Dedifferentiated amniotic fluid mesenchymal stem cell (primary cell): ENCODE data around the gene GDPD2.

ENCODE experiments used
- DNase-seq: peaks from one replicate; pipeline ENCODE4 v3.0.0-alpha.2; 2016; ENCODE audit errors: extremely low spot score

GDPD2 gene

DNA sequence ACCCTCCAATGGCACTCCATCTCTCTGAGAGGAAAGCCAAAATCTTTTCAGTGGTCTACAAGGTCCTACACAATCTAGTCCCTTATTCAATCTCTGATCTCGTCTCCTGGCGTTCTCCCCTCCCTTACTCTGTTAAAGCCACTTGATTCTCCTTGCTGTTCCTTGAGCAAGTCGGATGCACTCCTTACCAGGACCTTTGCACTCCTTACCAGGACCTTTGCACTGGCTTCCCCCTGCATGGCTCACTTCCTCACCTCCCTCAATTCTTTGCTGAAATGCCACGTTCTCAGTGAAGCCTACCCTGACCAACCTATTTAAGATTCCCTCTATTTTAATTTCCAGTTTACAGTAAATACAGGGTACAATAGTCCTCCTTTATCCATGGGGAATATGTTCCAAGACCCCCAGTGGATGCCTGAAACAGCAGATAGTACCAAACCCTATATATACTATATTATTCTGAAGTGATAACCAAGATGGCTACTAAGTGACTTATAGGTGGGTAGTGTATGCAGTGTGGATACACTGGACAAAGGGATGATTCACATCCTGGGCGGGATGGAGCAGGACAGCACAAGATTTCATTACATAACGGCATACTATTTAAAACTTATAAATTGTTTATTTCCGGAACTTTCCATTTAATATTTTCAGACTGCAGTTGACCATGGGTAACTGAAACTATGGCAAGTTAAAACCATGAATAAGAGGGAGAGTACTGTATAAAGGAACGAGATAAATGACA is 15.0 kb downstream of the GDPD2 start:
- DNase-seq: no peak

DNA sequence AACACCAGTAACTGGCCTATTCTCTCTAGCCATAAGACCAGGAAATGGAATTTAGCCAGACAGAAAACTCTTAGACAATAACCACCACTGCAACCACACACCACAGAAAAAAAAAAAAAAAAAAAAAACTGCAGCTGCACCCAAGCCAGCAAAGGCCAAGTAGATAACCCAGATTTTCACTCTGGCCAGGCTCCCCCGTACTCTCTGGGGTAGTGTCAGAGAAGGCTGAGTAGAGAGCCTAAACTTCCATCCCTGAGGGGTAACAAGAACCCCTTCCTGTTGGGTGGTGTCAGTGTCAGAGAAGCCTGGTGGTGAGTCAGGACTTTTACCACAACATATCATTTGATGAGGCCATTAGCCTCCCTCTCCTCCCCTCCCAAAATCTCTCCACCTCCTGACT is 15.9 kb downstream of the GDPD2 start:
- DNase-seq: no peak

DNA sequence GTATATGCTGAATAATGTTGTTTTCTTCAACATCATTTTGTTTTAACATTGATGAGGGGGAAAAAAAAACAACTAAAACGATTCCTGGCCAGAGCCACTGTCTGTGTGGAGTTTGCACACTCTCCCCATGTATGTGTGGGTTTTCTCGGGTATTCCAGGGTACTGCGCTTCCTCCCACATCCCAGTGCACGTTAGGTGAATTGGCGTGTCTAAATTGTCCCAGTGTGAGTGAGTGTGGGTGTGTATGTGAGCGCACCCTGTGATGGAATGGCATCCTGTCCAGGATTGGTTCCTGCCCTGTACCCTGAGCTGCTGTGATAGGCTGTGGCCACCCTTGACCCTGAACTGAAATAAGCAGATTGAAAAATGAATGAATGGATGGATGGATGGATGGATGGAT is 19.1 kb downstream of the GDPD2 start:
- DNase-seq: no peak

DNA sequence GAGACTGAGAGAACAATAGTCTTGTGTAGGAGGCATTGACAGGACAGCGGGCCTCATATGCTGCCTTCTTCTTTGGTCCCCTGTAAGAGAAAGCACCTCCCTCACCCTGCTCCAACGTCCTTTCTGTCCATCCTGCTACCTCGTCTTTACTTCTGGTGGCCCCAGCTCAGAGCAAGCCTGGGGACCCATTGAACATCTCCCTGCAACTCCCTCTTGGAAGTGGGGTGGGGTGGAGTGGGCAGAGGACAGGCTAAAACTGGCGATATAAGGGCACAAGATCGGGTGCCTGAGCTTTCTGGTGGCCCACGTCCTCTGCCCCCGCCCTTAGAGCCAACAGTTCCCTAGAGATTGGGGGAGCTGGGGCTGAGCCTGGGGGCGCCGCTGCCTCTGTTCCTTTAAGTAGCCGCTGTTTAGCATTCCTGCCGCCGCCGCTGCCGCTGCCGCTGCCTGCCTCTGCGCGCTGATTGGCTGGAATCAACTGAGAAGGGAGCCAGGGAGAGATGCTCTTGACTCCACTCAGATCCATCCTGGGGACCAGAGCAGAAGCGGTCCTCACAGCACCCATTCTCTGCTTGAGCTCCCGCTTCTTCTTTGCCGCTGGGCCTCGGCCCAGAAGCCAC is 21.3 kb downstream of the GDPD2 start, which contains the start of gene DLG3:
Gene DLG3, plus strand, starts transcription at position 510 of the 620 bp plus-strand sequence. CDS start 367 bp downstream, outside the sequence.
- DNase-seq: no peak

DNA sequence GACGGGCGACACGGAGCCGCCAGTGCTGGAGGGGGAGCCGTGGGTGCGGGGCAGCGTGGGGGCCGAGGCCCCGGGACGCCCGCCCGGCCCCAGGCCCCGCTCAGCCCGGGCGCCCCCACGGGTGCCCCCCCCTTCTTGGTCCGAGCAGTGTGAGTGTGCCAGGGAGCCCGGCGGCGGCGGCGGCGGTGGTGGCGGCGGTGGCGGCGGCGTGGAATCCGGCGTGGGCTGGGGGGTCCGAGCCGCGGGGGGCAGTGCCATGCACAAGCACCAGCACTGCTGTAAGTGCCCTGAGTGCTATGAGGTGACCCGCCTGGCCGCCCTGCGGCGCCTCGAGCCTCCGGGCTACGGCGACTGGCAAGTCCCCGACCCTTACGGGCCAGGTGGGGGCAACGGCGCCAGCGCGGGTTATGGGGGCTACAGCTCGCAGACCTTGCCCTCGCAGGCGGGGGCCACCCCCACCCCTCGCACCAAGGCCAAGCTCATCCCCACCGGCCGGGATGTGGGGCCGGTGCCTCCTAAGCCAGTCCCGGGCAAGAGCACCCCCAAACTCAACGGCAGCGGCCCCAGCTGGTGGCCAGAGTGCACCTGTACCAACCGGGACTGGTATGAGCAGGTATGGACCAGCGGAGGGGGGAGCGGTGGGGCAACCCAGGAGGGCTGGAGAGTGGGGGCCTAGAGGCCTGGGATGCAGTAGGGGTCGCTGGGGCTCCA is 22.0 kb downstream of the GDPD2 start:
- no peak for DNase-seq

DNA sequence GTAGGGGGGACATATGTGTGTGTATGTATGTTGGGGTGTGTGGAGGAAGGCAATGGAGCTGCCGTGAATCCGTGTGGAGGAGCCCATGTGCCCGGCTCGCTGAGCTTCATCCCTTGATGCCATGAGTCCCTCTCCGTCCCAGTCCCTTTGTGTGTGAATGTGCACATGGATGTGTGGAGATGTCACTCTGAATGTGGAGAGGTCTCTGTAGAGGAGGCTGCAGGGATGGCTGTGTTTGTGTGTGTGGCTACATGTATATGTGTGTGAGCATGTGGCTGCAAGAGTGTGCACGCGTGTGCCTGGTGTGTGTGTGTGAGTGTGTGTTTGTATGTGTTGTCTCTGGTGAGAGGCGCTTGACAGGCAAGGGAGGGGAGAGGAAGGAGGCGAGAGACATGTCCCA is 22.8 kb downstream of the GDPD2 start:
- DNase-seq: no peak

DNA sequence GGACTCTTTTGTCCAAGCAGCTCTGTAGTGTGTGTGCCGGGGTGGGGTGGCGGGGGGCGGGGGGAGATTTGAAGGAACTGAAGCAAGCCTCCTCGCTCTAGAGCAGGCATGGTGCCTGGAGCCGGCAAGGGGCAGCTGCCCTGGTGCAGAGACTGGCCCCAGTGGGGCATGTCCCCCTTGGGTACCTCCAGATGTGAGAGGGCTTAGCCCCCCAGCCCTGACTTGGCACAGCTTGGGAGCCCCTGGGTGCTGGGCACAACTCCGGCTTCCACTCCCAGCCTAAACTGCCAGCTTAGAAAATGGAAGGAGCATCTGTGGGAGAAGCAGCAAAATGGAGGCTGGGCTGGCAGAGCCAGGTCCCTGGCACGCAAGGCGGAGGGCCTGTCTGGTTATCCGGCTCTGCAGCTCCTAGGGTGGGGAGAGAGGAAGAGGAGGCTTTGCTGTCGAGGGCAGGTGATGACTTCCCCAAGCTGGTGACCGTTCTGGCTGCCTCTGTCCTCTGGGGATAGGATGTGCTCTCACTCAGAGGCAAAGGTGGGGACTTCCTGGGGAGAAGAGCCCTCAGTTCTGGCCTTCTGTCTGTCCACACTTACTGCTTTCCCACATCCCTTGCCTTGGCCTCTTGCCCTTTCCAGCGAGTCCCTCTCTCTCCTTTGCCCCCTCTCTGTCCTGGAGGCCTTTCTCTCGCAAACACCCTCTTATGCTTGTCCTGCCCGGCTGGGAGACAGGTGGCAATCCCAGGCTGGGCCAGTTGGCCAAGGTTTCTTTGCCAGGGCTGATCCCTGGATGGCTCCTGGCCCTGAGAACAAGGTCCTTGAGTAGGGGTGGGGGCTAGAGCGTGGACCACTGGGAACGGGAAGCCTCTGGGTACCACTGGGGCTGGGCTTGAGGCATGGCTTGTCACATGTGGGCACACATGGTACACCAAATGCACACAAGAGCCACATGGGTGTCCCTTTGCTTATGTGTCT is 23.6 kb downstream of the GDPD2 start:
- DNase-seq: no peak

DNA sequence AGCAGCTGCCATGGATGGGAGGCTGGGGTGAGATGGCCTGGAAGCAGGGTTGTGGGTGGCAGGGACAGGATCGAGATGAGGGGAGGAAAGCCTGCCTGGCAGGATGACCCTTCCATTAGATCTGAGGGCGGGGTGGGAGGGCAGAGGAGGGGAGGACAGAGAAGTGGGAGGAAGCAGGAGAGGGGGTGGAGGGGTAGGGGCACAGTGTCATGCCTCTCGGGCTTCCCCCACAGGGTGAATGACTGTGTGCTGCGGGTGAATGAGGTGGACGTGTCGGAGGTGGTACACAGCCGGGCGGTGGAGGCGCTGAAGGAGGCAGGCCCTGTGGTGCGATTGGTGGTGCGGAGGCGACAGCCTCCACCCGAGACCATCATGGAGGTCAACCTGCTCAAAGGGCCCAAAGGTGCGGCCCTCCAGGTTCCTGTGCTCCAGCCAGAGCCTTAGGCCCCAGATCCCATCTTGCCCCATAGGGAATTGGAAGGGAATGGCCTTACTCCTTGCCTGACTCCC is 26.4 kb downstream of the GDPD2 start:
- DNase-seq: no peak

DNA sequence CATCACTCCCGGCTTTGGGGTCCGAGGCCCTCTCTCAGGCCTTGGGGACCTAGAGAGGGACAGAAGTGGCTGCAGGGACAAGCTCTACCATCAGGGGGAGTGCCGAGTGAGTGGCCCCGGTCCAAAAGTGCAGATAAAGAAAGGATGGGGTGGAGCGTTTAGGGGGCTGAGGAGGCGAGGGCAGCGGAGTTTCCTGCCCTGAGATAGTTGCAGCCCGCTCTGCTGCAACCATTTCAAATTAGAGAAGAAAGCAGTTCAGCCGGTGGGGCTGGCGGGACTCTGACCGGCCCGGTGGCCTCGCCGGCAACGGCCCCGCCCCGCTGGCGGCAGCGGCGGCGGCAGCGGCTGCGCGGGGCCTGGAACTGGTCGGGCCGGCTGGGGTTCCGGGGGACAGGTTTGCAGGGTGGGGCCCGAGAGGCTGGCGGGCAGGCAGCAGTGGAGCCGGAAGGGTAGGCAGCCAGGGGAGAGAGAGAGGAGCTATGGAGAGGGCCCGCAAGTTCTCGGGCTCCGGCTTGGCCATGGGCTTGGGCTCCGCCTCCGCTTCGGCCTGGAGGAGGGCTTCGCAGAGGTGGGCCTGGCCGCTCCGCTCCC is 29.1 kb downstream of the GDPD2 start:
- DNase-seq: no peak

DNA sequence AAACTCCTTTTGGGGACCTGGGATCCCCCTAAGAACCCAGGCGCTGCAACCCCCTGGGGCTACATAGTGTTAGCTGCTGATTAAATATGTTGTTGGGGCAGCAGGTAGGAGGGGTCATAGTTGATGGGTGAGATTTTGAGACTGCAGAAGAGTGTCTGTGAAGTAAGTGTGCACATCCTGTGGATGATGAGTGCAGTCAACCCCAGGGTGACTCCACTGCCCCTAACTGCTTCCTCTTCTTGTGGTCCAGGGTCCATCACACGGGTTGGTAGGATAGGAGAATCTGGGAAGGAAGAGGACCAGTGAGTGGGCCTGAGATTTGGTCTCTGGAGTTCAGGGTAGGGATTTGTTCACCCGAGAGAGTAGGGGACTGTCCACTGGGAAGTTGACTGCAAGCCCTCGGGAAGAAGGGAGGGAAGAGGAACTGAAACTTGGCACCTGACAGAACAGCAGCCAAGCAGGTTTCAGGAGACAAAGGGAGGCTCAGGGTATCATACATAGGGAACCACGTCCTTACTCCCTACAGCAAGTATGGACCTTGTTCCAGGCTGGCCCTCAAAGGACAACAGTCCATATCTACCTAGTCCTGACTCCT is 30.0 kb downstream of the GDPD2 start:
- DNase-seq: no peak

DNA sequence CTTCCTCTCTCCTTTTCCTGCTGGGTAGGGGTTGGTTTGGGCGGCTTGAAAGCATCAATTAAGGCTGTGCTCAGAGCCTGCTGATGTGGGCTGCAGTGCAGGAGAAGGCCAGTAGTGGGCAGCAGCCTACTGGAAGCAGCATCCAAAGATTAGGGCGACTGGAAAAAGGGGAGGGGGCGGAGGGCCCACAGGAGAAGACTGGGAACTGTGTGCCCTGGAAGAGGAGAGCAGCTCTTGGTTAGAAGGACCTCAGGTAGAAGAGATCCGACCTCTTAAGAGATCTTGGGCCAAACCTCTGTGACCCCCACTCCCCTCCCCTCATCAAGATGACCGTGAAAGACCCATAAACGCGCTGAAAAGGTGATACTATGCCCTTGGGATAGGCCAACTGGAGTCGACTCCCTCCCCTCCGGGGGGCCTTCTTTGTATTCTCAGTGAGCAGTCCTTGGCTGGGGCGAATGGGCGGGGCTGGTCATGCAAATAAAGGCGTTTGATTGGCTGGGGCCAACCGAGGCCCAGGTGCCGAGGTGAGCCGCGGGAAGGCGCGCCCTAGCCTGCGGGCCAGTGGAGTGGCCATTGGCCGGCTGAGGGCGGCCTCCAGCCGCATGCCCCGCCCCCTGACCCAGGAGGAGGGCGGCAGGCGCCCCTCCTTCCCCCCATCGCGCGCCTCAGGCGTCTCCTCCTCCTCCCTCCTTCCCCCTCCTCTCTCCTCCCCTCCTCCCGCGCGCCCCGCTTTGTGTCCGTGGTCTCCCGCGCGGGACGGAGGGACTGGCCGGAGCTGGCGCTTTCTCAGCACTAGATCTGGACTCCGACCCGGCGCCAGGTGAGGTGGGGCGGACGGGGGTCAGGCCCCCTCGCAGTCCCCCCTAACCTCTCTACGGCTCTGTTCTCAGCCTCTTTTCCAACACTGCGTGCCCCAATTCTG is 31.6 kb downstream of the GDPD2 start:
- DNase-seq: no peak

DNA sequence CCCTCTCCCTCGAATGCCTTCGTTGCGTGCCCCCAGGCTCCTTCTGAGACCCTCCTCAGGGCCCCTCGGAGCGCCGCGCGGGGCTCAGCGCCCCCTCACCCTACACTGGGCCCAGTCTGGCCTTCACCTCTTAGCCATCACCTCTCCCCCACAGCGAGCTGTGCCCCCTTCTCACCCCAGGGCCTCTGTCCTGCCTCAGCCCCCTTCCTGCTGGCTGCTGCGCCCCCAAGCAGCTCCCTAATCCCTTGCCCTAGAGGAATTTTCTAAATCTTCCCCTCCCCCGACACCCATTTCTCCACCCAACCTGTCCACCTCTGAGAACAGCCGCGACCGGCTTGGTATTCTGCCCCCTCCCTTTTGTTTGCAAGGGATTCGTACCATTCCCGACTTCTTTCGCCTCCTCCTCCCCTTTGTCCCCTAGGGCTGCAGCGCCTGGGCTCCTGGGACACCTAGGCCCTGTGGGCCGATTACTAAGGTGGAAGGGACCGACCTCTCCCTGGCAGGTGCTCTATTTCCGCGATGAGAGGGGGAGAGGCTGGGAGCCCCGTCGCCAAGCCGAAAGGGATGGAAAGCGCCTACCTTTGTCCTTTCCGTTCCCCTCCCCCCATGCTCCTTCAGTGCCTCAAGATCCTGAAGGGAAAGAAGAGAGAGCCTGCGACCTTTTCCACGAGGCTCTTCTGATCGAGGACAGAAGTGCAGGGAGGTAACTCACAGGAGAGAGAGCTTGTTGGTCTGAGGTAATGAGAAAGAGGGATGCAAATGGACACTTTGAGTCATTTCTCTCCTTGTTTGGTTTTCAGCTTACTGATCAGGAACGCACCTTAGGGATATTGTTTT is 32.5 kb downstream of the GDPD2 start:
- no peak for DNase-seq

DNA sequence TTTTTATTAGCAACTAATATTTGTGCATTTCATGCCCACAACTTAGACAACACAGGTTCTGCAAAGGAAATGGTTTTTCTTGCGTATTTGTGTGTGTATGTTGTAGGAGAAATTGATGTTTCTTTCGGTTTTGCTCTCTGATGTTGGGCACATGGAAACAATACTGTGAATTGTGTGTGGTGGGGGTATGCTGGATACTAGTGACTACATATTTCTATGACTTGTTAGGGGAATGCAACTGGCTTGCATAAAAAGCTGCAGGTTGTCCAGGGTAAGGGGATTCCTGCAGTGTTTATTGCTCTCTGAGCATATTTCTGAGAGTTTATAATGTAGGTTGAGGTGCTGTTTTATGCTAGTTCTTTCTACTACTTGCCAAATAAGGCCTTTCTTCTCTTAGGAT is 33.1 kb downstream of the GDPD2 start:
- no peak for DNase-seq

DNA sequence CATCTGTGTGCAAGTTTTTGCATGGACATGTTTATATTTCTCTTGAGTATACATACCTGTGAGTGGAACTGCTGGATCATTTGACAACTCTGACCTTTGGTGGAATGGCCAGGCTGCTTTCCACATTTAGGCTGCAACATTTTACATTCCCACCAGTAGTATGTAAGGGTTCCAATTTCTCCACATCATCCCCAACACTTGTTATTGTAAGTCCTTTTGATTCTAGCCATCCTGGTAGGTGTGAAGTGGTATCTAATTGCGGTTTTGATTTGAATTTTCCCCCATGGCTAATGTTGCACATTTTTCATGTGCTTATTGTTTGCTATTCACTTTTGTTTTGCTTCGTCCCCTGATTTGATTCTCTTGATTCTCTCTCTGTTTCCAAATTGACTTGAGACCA is 37.9 kb downstream of the GDPD2 start:
- no peak for DNase-seq

DNA sequence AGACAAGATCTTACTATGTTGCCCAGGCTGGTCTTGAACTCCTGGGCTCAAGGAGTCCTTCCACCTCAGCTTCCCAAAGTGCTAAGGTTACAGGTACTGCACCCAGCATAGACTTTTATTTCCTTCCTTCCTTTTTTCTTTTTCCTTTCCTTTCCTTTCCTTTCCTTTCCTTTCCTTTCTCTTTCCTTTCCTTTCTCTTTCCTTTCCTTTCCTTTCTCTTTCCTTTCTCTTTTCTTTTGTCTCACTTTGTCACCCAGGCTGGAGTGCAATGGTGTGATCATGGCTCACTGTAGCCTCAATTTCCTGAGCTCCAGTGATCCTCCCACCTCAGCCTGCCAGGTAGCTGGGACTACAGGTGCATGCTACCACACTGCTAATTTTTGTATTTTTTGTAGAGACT is 40.9 kb downstream of the GDPD2 start:
- DNase-seq: no peak

DNA sequence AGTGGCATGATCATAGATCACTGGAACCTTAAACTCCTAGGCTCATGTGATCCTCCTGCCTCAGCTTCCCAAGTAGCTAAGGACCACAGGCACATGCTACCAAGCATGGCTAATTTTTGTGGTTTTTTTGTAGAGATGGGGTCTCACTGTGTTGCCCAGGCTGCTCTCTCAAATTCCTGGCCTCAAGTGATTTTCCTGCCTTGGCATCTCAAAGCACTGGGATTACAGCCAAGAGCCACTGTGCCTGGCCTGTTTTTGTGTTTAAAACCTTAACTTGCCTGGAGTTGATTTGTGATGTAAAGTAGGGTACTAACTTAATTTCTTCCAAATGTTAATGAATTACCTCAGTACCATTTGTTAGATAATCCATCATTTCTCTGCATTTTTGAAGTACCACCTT is 43.9 kb downstream of the GDPD2 start:
- no peak for DNase-seq

DNA sequence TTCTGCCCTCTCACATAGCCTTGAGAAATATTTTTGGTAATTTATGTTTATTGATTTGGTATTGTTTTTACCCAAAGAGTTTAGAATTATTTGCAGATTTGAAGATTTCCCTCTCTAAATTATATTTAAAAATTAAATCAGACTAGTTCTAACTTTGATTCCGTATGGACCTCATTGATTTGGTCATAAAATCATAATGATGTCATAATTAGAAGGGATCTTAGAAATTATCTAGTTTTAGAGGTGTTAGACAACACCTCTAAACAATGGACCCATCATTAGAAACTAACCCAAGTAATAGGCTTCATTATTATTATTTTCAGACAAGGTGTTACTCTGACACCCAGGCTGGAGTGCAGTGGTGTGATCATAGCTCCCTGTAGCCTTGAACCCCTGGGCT is 45.6 kb downstream of the GDPD2 start:
- DNase-seq: no peak

DNA sequence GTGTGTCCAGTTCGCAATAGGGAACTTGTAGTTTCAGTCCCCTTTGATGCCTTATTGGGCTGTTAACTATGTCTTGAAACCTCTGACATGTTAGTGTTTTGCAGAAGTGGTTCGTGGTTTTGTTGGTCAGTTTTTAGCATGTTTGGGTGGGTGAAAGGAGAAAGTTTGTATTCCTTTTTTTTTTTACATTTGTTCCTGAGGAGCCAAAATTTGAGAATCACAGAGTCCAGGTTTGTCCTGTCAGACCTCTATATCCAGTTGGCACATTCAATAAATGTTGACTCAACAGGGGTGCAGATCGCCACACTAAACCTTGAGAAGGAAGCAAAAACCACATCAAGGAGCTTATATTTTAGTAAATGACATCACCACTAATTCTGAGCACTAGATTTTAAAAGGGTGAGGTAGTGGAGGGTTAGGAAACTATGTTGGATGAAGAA is 47.8 kb downstream of the GDPD2 start:
- DNase-seq: no peak
